Measurements from ENCODE around the gene RBM6. TPM values are rescaled to one million over a fixed set of nuclear protein-coding genes. Genes with fewer than 3 reads are reported as not detected.

RBM6 gene
- total and polyA plus RNA-seq, 2 experiments from 2014 or later: 62.7 to 121 TPM

GRCh38 chr3:50120364-50121071 is 180.6 kb downstream of the RBM6 start:
- no peak for TF ChIP-seq CTCF (IDR thresholded peaks at IDR 0.05; ENCODE audit: low read depth, low read length)
- no peak for DNase-seq (ENCODE audit: low read depth in 1 of 2, low spot score in 1 of 2)
- Histone ChIP-seq H3K36me3 (peaks cover 36% of the 10 kb centered on the region), H3K4me3 (no peak overlapping the region), H3K27ac (peak overlapping the region; percentile 52), H3K27me3 (no peaks in the 10 kb centered on the region), H3K4me1 (ENCODE audit: low read depth) (peaks cover 15% of the 10 kb centered on the region), H3K9me3 (ENCODE audit: low read depth) (no peaks in the 10 kb centered on the region)

DNA sequence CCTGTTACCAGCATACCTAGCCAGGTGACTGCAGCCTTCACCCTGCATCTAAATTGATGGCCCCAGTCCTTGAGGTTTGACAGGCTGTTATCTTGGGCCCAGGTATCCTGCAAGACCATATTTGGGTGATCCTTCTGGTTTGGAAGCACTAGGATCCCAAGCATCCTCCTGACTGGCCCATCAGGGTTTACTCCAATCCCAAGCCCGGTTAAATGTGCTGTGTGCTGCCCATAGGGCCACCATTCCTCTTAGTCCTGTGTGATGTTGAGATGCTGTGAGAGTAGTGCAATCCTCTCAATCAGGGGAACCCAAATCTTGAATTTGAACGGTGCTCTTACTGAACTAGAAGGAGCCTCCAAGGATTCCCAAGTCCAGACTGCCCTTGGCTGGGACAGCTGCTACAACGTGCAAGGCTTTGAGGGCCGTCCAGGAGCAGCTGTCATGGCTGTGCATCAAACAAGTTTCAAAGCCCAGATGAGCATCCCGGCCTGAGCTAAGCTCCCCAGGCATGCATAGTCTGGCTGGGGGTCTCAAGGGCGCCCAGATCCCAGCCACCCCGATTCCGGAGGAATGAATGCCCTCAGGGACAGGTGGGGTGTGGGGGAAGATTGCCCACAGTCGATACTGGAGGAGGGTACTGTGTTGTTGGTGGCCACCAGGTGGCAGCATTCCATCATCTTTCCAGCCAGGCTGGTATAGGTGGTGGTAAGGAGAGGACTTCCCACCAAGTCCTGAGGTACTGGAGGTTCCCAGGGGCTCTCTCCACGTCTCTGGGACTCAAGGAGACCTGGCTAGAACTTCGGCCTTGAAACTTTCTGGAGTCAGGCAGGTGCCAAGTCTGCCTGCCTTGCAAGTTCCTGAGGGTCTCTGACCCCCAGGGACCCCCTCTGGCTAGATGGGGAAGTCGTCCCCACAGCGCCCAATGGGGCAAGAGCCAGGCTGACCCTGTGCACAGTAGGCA is 181.4 kb downstream of the RBM6 start:
- Histone ChIP-seq H3K4me1 (ENCODE audit: low read depth) (peaks cover 23% of the 10 kb centered on the region), H3K36me3 (peaks cover 28% of the 10 kb centered on the region), H3K4me3 (no peak overlapping the region), H3K9me3 (ENCODE audit: low read depth) (no peaks in the 10 kb centered on the region), H3K27me3 (no peaks in the 10 kb centered on the region), H3K27ac (peak overlapping the region; percentile 11)
- peak; percentile 77 for TF ChIP-seq CTCF (IDR thresholded peaks at IDR 0.05; ENCODE audit: low read depth, low read length)
- DNase-seq (ENCODE audit: low read depth in 1 of 2, low spot score in 1 of 2): peak; percentile 83 to 86

- Histone ChIP-seq H3K9me3 (ENCODE audit: low read depth) (no peaks in the 10 kb centered on the region), H3K27me3 (no peaks in the 10 kb centered on the region), H3K36me3 (peaks cover 20% of the 10 kb centered on the region), H3K4me3 (no peak overlapping the region), H3K4me1 (ENCODE audit: low read depth) (peaks cover 29% of the 10 kb centered on the region), H3K27ac (no peak overlapping the region)
- no peak for DNase-seq (ENCODE audit: low read depth in 1 of 2, low spot score in 1 of 2)
- TF ChIP-seq CTCF (IDR thresholded peaks at IDR 0.05; ENCODE audit: low read depth, low read length): no peak
These were observed 182.1 kb downstream of the RBM6 start for GRCh38 chr3:50122071-50122470.

DNA sequence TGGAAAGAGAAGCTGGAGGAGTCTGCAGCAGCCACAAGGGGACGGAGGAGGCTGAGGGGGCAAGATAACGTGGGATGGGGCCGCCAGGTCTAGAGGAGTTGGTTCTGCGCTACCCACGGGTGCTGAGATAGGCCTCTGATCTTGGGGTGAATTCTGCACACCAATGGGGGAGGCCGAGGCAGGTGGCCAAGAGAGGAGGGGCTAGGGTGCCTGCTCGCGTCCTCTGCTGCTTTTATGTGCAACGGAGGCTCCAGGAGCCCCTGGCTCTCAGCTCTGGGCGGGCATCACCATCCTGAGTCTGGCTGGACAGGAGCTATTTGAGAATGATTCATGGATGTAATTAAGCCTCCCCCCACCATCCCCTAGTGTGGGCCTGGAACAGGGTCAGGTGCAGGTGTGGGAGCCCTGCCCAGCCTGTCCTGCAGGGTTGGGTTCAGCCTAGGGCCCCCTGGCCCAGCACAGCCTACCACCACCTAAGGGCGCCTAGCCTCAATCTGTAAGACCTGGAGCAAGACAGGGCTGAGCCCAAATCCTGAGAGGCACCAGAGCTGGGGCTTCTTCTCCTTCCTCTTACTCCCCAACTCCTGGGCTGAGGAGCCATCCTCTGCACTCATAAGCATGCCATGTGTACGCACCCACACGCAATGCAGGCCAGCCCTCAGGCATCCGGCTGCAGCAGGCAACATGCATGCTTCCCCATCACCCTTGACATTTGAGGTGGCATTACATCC is 182.9 kb downstream of the RBM6 start:
- H3K27me3 ChIP-seq: no peaks in the 10 kb centered on the region
- H3K9me3 ChIP-seq (ENCODE audit: low read depth): no peaks in the 10 kb centered on the region
- H3K36me3 ChIP-seq: peaks cover 13% of the 10 kb centered on the region
- no peak overlapping the region for H3K27ac ChIP-seq
- no peak overlapping the region for H3K4me3 ChIP-seq
- no peak for DNase-seq (ENCODE audit: low read depth in 1 of 2, low spot score in 1 of 2)
- H3K4me1 ChIP-seq (ENCODE audit: low read depth): peaks cover 29% of the 10 kb centered on the region
- TF ChIP-seq CTCF (IDR thresholded peaks at IDR 0.05; ENCODE audit: low read depth, low read length): no peak

DNA sequence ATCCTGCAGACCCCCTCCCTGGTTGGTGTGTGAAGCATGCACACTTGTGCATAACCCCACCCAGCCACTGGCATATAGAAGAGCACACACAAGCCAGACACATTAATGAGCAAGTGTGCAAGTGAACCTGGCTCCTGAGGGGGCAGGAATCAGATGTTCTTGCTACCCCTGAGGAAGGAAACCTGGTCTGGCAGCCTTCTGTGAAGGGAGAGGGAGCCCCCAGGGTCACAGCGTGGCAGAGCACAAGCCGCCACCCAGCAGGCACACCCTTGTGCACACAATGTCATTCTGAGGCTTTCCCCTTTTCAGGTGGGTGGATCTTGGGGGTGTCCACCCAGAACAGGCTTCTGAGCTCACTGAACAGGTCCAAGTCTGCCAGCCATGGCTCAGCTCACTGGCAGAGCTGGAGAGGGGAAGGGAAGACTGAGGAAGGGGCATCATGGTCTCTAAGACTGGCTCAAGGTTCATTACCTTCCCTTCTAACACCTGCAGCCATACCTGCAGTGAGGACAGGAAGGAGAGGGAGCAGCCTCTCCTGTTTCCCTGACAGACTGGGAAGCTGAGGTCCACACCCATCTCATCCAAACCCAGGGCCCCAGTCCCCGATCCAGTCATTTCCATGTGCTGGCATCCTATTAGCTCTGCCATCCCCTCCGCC is 183.6 kb downstream of the RBM6 start:
- Histone ChIP-seq H3K27ac (no peak overlapping the region), H3K4me3 (no peak overlapping the region), H3K36me3 (peaks cover 8% of the 10 kb centered on the region), H3K4me1 (ENCODE audit: low read depth) (peaks cover 29% of the 10 kb centered on the region), H3K27me3 (no peaks in the 10 kb centered on the region), H3K9me3 (ENCODE audit: low read depth) (no peaks in the 10 kb centered on the region)
- DNase-seq (ENCODE audit: low read depth in 1 of 2, low spot score in 1 of 2): no peak
- TF ChIP-seq CTCF (IDR thresholded peaks at IDR 0.05; ENCODE audit: low read depth, low read length): no peak

All from cardiac muscle cell (in vitro differentiated cells and primary cell).